SH-SY5Y (cell line): ENCODE results near the gene RETREG1.

Experiments
- GATA2 ChIP-seq: IDR thresholded peaks from 2 replicates; pipeline ENCODE4 v1.6.1; 2011; ENCODE audit warnings: mild to moderate bottlenecking, low read depth, low read length
- GATA3 ChIP-seq: IDR thresholded peaks from 2 replicates; pipeline ENCODE4 v1.6.1; 2011; ENCODE audit warnings: low read depth, mild to moderate bottlenecking, low read length, moderate library complexity

DNA sequence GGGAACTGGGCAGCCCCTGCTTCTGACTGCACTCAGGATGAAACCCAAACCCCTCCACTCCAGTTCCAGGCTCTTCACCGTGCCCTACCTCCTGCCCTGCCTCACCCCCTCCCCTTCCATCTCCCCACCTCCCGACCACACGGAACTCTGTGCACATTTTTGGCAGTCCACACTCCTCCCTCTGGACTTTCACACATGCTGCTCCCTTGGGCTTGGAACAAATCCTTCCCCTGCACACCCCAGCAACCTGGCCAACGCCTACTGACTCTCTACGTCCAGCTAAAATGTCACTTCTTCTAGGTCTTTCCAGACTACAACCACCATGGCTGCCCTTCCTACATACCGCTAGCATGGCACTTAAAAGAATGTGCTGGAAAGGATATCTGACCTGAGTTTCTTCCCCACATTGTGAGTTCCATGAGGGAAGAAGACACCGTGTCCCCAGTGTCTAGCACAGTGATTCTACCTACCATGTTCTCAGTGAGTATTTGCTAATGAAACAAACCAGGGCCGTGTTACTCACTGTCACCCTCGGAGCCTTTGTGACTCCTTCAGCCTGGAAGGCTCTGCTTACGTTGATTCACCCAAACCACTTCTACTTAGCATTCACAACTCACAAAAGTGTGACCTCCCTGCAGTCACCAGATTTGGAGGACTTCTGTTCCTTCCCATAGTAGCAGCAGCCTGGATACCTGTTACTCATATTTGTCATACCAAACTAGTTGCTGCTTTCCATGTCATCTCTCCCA is 18.7 kb downstream of the RETREG1 start:
- TF ChIP-seq GATA2 (no peak), GATA3 (no peak)
